ENCODE results near the gene NUAK1.

Gene NUAK1

DNA sequence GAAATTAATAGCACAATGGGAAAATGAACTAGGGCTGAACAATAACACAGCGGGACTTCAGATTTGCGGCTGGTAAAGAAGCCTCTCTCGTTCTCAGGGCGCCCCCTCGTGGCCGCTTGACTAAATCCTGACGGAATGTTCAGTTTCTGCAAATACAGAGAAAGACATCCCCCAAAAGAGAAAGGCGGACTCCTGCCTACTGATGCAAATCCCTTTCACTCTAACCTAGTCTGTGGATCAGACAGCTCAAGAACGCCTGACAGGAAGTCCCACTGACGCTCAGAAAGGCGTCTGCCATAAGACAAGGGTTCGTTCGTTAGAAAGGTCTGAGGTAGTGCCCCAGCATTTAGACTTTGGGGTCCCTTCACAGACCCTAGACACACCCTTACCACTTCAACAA is 2.5 kb downstream of the NUAK1 start:
- TF ChIP-seq EZH2phosphoT487 (IDR thresholded peaks at IDR 0.05; ENCODE audit: borderline replicate concordance, low read length): no peak
- TF ChIP-seq, protein P1, sequence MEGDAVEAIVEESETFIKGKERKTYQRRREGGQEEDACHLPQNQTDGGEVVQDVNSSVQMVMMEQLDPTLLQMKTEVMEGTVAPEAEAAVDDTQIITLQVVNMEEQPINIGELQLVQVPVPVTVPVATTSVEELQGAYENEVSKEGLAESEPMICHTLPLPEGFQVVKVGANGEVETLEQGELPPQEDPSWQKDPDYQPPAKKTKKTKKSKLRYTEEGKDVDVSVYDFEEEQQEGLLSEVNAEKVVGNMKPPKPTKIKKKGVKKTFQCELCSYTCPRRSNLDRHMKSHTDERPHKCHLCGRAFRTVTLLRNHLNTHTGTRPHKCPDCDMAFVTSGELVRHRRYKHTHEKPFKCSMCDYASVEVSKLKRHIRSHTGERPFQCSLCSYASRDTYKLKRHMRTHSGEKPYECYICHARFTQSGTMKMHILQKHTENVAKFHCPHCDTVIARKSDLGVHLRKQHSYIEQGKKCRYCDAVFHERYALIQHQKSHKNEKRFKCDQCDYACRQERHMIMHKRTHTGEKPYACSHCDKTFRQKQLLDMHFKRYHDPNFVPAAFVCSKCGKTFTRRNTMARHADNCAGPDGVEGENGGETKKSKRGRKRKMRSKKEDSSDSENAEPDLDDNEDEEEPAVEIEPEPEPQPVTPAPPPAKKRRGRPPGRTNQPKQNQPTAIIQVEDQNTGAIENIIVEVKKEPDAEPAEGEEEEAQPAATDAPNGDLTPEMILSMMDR (IDR thresholded peaks at IDR 0.05; ENCODE audit: low read depth, low read length, poor library complexity, severe bottlenecking): peak; percentile 87
- H3K4me1 ChIP-seq (ENCODE audit: control insufficient read depth, low read length): peaks cover 8% of the 10 kb centered on the region
- H3K36me3 ChIP-seq (ENCODE audit: control insufficient read depth, low read length): no peaks in the 10 kb centered on the region
- H4K20me1 ChIP-seq (ENCODE audit: control insufficient read depth, insufficient read depth, low read depth, low read length): no peaks in the 10 kb centered on the region
- no peak overlapping the region for H3K27ac ChIP-seq (ENCODE audit: low read depth, low read length)
- no peak overlapping the region for H3K4me3 ChIP-seq (ENCODE audit: low read length)
- H3K9me2 ChIP-seq (replicated peaks; ENCODE audit: control insufficient read depth, low read length): no peaks in the 10 kb centered on the region
- H3K4me2 ChIP-seq (ENCODE audit: low read length): peak overlapping the region; percentile 35
- H3K9me3 ChIP-seq (ENCODE audit: control insufficient read depth, insufficient read depth, low read length): no peaks in the 10 kb centered on the region
- H3K79me2 ChIP-seq (ENCODE audit: control insufficient read depth, low read length): no peaks in the 10 kb centered on the region
- H3K27me3 ChIP-seq (ENCODE audit: control insufficient read depth, low read length): peaks cover 51% of the 10 kb centered on the region
- H3F3A ChIP-seq (ENCODE audit: control insufficient read depth, insufficient read depth): no peaks in the 10 kb centered on the region

DNA sequence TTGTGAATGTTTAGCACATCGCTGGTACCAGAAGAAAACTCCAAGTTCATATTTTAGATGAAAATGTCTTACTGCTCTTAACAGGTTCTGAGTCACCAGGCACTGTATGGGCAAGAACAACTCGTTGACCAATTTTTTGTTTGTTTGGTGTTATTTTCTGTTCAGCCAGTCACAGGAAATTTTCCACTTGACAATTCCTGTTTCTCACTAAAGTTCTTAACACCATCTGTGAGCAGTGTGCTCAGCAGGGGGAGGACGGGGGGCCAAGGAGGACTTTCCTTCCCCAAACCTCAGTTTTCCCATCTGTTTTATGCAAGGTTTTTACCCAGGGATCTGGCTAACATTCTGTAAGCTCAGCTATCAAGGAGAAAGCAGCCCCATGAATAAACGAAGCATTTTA is 3.0 kb downstream of the NUAK1 start:
- Histone ChIP-seq H3K4me2 (ENCODE audit: low read length) (no peak overlapping the region), H3K4me1 (ENCODE audit: control insufficient read depth, low read length) (peaks cover 8% of the 10 kb centered on the region), H3K79me2 (ENCODE audit: control insufficient read depth, low read length) (no peaks in the 10 kb centered on the region), H3K9me3 (ENCODE audit: control insufficient read depth, insufficient read depth, low read length) (no peaks in the 10 kb centered on the region), H3K9me2 (replicated peaks; ENCODE audit: control insufficient read depth, low read length) (no peaks in the 10 kb centered on the region), H3K4me3 (ENCODE audit: low read length) (no peak overlapping the region), H3K27me3 (ENCODE audit: control insufficient read depth, low read length) (peaks cover 46% of the 10 kb centered on the region), H3F3A (ENCODE audit: control insufficient read depth, insufficient read depth) (no peaks in the 10 kb centered on the region), H3K27ac (ENCODE audit: low read depth, low read length) (no peak overlapping the region), H3K36me3 (ENCODE audit: control insufficient read depth, low read length) (no peaks in the 10 kb centered on the region), H4K20me1 (ENCODE audit: control insufficient read depth, insufficient read depth, low read depth, low read length) (no peaks in the 10 kb centered on the region)
- TF ChIP-seq, protein P1 (IDR thresholded peaks at IDR 0.05; ENCODE audit: low read depth, low read length, poor library complexity, severe bottlenecking): no peak
- TF ChIP-seq EZH2phosphoT487 (IDR thresholded peaks at IDR 0.05; ENCODE audit: borderline replicate concordance, low read length): no peak

DNA sequence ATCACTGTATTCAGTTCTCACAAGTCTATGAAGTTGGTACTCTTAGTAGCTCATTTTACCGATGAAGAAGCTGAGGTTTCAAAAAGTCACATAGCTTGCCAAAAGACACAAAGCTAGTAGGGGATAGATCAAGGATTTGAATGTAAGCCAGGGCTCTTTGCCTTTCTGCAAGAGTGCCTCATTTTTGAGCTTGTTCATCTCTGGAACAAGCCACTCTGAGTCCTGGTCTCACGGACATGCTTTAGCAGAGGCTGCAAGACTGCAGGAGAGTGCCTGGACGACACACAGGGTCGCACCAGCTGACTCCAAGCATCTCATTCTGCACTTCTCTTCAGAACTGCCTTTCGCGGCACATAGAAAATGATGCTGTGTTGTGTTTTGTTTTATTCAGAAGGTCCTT is 3.7 kb downstream of the NUAK1 start:
- H4K20me1 ChIP-seq (ENCODE audit: control insufficient read depth, insufficient read depth, low read depth, low read length): no peaks in the 10 kb centered on the region
- peaks cover 44% of the 10 kb centered on the region for H3K27me3 ChIP-seq (ENCODE audit: control insufficient read depth, low read length)
- no peak overlapping the region for H3K4me2 ChIP-seq (ENCODE audit: low read length)
- TF ChIP-seq, protein P1 (IDR thresholded peaks at IDR 0.05; ENCODE audit: low read depth, low read length, poor library complexity, severe bottlenecking): no peak
- TF ChIP-seq EZH2phosphoT487 (IDR thresholded peaks at IDR 0.05; ENCODE audit: borderline replicate concordance, low read length): no peak
- no peaks in the 10 kb centered on the region for H3K9me2 ChIP-seq (replicated peaks; ENCODE audit: control insufficient read depth, low read length)
- no peak overlapping the region for H3K27ac ChIP-seq (ENCODE audit: low read depth, low read length)
- no peaks in the 10 kb centered on the region for H3K36me3 ChIP-seq (ENCODE audit: control insufficient read depth, low read length)
- H3F3A ChIP-seq (ENCODE audit: control insufficient read depth, insufficient read depth): no peaks in the 10 kb centered on the region
- H3K9me3 ChIP-seq (ENCODE audit: control insufficient read depth, insufficient read depth, low read length): no peaks in the 10 kb centered on the region
- peaks cover 8% of the 10 kb centered on the region for H3K4me1 ChIP-seq (ENCODE audit: control insufficient read depth, low read length)
- no peaks in the 10 kb centered on the region for H3K79me2 ChIP-seq (ENCODE audit: control insufficient read depth, low read length)
- no peak overlapping the region for H3K4me3 ChIP-seq (ENCODE audit: low read length)

Measured in DOHH2 (cell line).